22Rv1 (cell line): Measurements from ENCODE around the gene MOB3C.
A peak's percentile ranks its signal among the peaks of the same experiment; 100 is the strongest.

Experiments used
- H3K27ac ChIP-seq: fragments of 450-650 bp; 2 replicates; pipeline ENCODE4 v1.5.1; 2017
- CTCF ChIP-seq: fragments of 450-650 bp; IDR thresholded peaks from 2 replicates; pipeline ENCODE4 v1.5.1; 2017; ENCODE audit warnings: mild to moderate bottlenecking
- ZFX ChIP-seq: fragments of 450-650 bp; IDR thresholded peaks from 2 replicates; pipeline ENCODE4 v1.6.1; 2017; ENCODE audit warnings: antibody characterized with exemption, borderline replicate concordance

MOB3C gene

DNA sequence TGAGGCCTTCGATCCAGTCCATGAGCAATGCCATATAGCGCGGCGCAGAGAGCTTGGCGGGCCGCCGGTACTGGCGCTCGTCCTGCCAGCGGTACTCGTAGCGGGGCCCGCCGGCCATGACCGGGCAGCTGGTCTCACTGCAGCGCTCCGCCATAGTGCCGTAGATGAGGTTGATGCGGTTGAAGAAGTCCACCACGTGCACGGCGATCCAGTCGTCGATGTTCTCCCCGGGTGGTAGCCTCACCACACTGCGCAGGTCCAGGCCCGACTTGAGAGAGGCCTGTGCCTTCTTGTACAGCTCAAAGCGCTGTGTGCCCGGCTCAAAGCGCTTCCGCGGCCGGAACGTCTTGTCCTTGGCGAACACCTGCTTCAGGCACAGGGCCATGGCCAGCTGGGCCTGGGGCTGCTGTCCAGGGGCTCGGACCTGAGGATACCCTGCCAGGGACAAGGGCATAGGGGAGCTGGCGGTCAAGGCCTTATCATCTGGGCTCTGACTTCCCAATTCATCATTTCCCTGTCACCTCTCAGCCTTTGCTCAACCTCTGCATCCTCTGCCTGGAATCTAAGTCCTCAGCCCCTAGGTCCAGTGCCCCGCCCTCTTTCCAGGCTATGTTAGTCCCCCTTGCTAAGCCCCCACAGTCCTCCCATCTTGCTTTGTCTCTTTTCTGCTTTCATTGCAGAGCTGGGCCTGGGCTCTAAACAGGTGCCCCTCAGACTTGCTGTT, 3.5 kb downstream of the MOB3C start:
- TF ChIP-seq CTCF = no peak
- TF ChIP-seq ZFX = no peak
- no peak overlapping the region for H3K27ac ChIP-seq

DNA sequence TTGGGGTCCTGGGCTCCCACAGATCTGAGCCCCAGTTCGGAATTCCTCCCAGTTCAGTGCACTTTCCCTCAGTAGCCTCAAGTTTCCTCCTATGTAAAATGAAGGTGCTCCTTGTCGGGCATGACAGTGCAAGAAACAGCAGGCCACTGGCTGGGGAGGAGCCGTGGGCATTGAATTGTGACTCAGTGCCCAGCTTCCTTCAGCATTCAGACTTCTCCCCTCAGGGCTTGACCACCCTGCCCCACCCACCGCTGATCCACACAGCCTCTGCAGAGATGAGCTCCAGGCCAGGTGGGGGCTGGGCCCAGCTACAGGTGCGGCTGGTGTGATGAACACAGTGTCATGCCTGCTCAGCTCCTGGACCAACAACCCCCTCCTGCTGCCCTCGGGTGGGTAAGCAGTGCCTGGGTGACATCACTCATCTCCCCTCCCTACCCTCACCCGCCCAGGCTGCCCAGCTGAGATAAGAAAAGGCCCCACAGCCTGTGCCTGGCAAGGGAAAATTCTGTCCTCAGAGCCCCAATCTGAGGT, 4.9 kb downstream of the MOB3C start:
- TF ChIP-seq ZFX (no peak), CTCF (no peak)
- H3K27ac ChIP-seq = no peak overlapping the region

DNA sequence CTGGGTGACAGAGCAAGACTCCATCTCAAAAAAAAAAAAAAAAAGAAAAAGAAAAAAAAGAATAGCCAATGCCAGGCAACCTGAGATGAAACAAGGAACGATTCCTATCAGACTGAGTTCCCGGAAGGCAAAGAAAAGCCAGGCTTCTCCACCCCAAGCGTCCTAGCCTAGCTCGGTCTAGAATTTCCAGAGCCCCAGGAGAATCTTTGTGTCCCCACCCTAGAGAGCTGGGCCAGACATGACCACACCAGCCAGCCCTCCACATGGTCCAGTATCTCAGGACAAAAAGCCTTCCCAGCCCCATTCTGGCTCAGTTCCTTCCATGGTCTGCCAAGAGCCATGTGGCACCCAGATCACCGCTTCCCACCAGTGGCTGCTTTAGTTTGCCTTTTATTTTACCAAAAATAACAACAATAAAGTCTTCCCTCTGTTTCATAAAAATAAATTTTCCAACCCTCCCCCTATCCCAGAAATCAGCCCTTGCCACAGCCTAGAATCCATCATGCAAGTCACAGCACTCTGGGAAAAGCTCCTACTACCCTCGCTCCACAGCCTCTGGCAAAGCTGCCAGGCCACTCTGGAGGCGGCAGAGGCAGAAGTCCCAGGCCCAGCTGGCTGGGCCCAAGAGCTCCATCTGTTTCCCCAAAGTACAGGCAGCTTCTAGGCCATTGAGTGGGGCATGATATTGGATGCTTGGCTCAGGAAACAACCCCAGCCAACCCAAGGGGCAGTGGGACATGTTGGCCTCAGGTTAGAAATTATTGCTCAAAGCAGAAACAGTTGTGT, 9.1 kb downstream of the MOB3C start:
- TF ChIP-seq CTCF (no peak), ZFX (no peak)
- H3K27ac ChIP-seq = no peak overlapping the region

- no peak overlapping the region for H3K27ac ChIP-seq
- TF ChIP-seq ZFX (no peak), CTCF (no peak)
Measured at GRCh38 chr1:46606255-46606965, 10.2 kb downstream of the MOB3C start.

DNA sequence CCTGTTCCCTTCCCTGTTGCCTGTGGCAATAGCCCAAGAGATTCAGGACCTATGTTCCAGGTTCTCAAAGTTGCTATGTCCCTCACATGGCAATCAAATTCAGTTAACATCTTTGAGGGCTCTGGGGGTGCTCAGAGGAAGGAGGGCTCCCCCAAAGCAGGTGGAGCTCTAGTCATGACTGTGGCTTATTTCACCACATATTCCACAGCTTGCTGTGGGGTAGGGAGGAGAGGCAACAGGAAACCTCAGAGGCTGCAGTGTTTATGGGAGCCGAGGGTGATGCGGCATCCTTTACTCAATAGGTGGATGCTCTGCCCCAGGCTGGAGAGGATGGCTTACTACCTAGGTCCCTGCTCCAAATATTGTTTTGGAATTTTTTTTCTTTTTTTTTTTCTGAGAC, 11.4 kb downstream of the MOB3C start:
- TF ChIP-seq ZFX (no peak), CTCF (no peak)
- no peak overlapping the region for H3K27ac ChIP-seq

DNA sequence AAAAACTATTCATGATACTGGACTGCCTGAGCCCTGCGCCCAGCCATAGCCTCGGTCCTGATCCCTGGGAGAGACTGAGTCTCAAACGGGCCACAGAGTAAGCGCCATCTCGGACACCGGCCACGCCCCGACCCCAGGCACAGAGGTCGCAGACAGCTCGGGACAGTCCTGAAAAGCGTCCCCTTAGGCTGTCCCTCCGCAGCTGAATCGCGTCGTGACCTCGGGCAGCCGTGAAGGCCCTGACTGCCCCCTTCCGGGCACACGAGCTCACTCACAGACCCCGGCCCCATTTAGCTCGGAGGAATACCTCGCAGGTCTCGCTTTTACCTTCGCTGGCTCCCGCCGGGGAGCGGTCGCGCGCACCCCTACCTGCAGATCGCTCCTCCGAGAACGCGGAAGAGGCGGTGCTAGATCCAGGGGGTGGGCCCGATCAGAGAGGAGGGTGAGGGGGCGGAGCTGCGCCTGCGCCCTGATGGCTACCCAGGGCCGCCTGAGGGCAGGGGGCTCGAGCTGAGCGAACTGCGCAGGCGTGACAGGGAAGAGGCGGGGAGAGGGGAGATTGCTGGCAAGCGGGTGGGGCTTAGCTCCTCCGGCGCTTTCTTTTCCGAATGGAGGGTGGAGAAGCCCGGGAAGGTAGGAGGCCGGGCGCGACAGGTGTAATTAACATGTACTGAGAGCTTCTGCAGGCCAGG, 12.6 kb downstream of the MOB3C start, which contains the start of gene MKNK1:
Gene MKNK1 (minus strand): TSS at position 411 of the 692 bp plus-strand sequence. CDS start 20,941 bp downstream, outside the sequence.
- H3K27ac ChIP-seq = peak within 1 kb of the TSS; percentile 46
- TF ChIP-seq CTCF = 0 out of 2 replicates have a peak, but pooled peaks have one; percentile 6
- no peak for TF ChIP-seq ZFX
